ENCODE data around the gene LRRC37B.
"Not testable (repeated sequence)": the region's sequence is repeated elsewhere in the genome, so short reads cannot be mapped to it uniquely, and the experiment has no call there.

Gene LRRC37B

DNA sequence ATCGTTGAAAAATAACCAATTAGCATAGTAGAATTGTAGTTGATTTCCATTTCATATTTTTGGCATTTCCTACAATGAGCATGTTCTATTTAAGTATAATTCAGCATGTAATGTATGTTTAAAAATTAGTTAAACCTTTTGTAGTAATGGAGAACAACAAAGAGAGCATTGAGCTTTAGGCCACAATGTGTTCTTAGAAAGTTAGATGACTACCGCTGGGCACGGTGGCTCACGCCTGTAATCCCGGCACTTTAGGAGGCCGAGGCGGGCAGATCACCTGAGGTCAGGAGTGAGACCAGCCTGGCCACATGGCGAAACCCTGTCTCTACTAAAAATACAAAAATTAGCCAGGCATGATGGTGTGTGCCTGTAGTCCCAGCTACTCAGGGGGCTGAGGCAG is 93.1 kb downstream of the LRRC37B start:
- not testable (repeated sequence) for DNase-seq

DNA sequence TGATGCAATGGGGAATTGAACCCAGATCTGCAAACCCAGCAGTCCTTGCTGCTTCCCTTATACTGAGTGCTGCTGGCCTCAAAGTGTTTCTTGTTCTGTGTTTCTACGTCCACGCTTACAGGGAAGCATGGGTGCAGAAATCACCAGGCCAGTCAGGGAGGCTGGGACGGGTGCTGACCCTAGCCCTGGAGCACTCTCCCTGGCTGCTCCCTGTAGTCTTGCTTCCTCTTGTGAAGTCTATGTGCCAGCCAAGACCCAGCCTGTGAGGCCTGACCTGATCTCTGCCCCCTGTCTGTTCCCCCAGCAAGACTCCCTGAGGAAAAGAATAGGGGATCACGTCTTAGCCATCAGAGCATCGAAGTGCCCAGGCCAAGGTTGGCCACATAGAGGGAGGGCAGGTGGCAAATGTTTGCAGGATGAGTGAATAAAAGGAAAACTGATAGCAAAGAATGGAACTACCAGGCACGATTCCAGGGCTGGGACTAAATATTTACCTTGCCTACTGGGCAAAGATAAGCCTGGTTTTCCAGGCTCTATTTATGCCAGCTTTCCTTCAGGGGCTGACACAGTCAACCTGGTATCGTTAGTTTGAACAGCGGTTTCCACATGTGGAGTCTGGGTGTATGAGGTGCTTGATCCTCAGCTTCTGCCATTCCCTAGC is 93.9 kb downstream of the LRRC37B start:
- DNase-seq = no peak

GRCh38 chr17:32102172-32102571 is 95.0 kb downstream of the LRRC37B start:
- DNase-seq = no peak

DNA sequence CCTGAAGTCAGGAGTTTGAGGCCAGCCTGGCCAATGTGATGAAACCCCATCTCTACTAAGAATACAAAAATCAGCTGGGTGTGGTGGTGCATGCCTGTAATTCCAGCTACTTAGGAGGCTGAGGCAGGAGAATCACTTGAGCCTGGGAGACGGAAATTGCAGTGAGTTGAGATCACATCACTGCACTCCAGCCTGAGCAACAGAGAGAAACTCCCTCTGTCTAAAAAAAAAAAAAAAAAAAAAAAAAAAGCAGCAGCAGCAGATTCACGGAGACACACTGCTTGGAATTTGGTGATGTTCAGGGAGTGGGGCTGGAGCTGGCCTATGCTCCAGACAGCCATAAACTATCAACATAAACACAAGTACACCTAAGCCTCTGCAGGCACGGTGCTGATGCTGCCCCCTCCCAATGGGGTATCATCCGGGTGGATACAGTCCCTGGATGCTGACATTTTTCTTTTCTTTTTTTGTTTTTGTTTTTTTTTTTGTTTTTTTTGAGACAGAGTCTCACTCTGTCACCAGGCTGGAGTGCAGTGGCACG is 95.5 kb downstream of the LRRC37B start:
- no peak for DNase-seq
